ENCODE measurements around the gene KCNQ1. TPM values are rescaled to one million over a fixed set of nuclear protein-coding genes. Genes with fewer than 3 reads are reported as not detected.

The KCNQ1 gene
- total RNA-seq, 6 donors from 2014 or later, result 18.0 to 45.4 (median 32.7) TPM

DNA sequence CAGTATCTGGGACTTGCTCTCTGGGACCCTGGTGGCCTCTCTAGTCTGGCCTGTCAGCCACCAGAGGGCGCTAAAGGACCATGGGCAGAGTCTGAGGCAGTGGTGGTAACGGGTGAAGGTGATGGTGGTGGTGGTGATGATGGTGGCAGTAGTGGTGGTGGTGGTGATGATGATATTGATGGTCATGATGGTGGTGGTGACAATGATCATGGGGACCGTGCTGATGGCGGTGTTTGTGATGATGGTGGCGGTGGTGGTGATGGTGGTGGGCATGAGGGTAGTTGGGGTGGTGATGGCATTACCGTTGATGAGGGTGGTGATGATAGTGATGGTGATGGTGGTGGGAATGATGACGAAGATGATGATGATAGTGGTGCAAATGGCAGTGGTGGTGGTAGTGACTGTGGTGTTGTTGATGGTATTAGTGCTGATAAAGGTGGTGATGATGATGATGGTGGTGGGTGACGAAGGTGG, 16.4 kb upstream of the KCNQ1 start:
- Histone ChIP-seq H3K27me3 (no peaks in the 10 kb centered on the region), H3K4me1 (no peaks in the 10 kb centered on the region), H3K9me3 (no peaks in the 10 kb centered on the region), H3K27ac (no peak overlapping the region), H3K36me3 (no peaks in the 10 kb centered on the region), H3K4me3 (no peak overlapping the region)
- 55 to 61% methylated on average over 8 of the region's 8 CpGs for WGBS, 2 donors
- ATAC-seq (ENCODE audit: low FRiP score in 2 of 2) (peak; percentile 64 to 75), DNase-seq (peak in 1 of 2 donors; percentile 79)
- no peak for TF ChIP-seq POLR2AphosphoS5 (IDR thresholded peaks at IDR 0.05)
- TF ChIP-seq EP300 (IDR thresholded peaks at IDR 0.05), result no peak
- TF ChIP-seq, protein P1, sequence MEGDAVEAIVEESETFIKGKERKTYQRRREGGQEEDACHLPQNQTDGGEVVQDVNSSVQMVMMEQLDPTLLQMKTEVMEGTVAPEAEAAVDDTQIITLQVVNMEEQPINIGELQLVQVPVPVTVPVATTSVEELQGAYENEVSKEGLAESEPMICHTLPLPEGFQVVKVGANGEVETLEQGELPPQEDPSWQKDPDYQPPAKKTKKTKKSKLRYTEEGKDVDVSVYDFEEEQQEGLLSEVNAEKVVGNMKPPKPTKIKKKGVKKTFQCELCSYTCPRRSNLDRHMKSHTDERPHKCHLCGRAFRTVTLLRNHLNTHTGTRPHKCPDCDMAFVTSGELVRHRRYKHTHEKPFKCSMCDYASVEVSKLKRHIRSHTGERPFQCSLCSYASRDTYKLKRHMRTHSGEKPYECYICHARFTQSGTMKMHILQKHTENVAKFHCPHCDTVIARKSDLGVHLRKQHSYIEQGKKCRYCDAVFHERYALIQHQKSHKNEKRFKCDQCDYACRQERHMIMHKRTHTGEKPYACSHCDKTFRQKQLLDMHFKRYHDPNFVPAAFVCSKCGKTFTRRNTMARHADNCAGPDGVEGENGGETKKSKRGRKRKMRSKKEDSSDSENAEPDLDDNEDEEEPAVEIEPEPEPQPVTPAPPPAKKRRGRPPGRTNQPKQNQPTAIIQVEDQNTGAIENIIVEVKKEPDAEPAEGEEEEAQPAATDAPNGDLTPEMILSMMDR (IDR thresholded peaks at IDR 0.05), result peak; percentile 88 to 95 (median 94)
- TF ChIP-seq POLR2A (IDR thresholded peaks at IDR 0.05), result no peak

DNA sequence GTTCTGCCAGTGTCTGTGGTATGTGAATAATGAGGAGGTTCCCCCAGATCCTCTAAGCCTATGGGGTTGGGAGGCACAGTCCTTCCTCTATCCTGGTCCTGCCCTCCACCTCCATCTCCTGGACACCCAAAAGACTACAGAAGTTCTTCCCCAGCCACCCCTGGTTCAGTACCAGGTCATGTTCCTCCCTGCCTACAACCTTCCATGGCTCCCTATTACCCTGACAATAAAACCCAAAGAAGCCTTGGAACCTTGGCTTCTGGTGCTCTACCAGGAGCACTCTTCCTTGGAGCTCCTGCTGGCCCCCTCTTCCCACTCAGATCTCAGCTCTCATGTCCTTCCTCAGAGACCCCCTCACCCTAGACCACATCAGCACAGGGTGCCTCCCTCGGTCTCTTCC, 13.4 kb upstream of the KCNQ1 start:
- no peaks in the 10 kb centered on the region for H3K36me3 ChIP-seq
- TF ChIP-seq, protein P1 (IDR thresholded peaks at IDR 0.05), result no peak
- TF ChIP-seq POLR2AphosphoS5 (IDR thresholded peaks at IDR 0.05), result no peak
- no peak for TF ChIP-seq EP300 (IDR thresholded peaks at IDR 0.05)
- TF ChIP-seq POLR2A (IDR thresholded peaks at IDR 0.05), result no peak
- H3K9me3 ChIP-seq, result no peaks in the 10 kb centered on the region
- DNase-seq, result no peak
- H3K4me3 ChIP-seq, result no peak overlapping the region
- no peaks in the 10 kb centered on the region for H3K27me3 ChIP-seq
- no peaks in the 10 kb centered on the region for H3K4me1 ChIP-seq
- WGBS, 2 donors, result 95 to 100% methylated on average over 1 of the region's 1 CpG
- no peak overlapping the region for H3K27ac ChIP-seq
- ATAC-seq (ENCODE audit: low FRiP score in 2 of 2), result no peak

DNA sequence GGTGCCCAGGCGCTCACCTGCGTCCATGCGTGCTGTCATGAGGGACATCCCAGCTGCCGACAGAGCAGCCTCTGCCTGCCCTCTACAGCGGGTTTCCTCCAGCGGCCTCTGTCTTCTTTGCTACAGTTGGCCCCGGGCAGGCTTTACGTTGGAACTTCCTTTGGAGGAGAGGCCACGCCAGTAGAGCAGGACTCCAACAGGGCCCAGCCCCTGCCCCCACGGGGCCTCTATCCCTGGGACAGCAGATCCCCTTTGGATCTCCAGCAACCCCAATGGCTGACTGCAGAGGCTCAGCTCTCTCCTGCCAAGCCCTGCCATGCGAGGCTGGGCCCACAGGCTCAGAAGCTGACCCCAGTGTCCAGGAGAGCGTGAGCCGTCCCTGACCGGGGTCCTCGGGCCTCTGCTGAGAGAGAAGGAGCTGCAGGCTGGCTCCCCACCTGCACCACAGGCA, 12.6 kb upstream of the KCNQ1 start:
- TF ChIP-seq, protein P1 (IDR thresholded peaks at IDR 0.05), result no peak
- TF ChIP-seq EP300 (IDR thresholded peaks at IDR 0.05), result no peak
- 87 to 89% methylated on average over 8 to 15 of the region's 15 CpGs for WGBS, 2 donors
- peak in 1 of 2 donors; percentile 57 for DNase-seq

DNA sequence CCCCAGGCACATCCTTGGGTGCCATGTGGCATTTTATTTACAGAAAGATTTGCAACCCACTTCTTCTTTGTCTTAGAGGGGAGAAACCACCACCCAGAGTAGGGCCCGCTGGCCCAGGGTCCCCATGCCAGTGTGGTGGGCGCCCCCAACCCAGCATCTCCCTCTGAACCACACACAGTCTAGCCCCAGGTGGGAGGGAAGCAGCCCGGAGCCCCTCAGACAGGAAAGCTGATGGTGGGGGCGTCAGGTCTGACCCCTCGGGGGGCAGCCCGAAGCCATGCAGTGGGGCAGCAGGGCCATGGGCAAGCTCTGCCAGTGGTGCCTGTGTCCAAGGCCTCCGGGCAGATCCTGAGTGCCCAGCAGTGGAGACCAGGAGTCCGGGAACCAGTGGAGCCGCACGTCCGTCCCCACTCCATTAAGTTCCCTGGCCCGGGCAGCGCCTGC, 12.2 kb upstream of the KCNQ1 start:
- Histone ChIP-seq H3K27ac (no peak overlapping the region), H3K27me3 (no peaks in the 10 kb centered on the region), H3K4me1 (no peaks in the 10 kb centered on the region), H3K9me3 (no peaks in the 10 kb centered on the region), H3K36me3 (no peaks in the 10 kb centered on the region), H3K4me3 (no peak overlapping the region)
- DNase-seq (peak in 1 of 2 donors; percentile 67), ATAC-seq (ENCODE audit: low FRiP score in 2 of 2) (no peak)
- TF ChIP-seq, protein P1 (IDR thresholded peaks at IDR 0.05), result no peak
- no peak for TF ChIP-seq POLR2A (IDR thresholded peaks at IDR 0.05)
- no peak for TF ChIP-seq EP300 (IDR thresholded peaks at IDR 0.05)
- WGBS, 2 donors, result 98 to 100% methylated on average over 2 to 13 of the region's 13 CpGs

More for the DNA sequence above, 12.6 kb upstream of the KCNQ1 start:
- Histone ChIP-seq H3K36me3 (no peaks in the 10 kb centered on the region), H3K4me3 (no peak overlapping the region), H3K4me1 (no peaks in the 10 kb centered on the region), H3K27me3 (no peaks in the 10 kb centered on the region), H3K27ac (no peak overlapping the region), H3K9me3 (no peaks in the 10 kb centered on the region)
- no peak for ATAC-seq (ENCODE audit: low FRiP score in 2 of 2)

Data from upper lobe of left lung (tissue), 6 donors.